Cerebellar nuclear complex (tissue), 1 donor: Measurements from ENCODE around the gene KIF18A.
"Not testable (repeated sequence)": the region's sequence is repeated elsewhere in the genome, so short reads cannot be mapped to it uniquely, and the experiment has no call there.

Source experiments
- DNase-seq, 2 experiments: peaks; one replicate each; lab custom pipeline; 2025; lab: John Stamatoyannopoulos, UW

KIF18A gene

GRCh38 chr11:28107750-28108618, at the start of gene KIF18A, which contains the start of gene METTL15:
Gene KIF18A, minus strand, starts transcription at chr11:28108156. Its CDS starts 10,209 bp downstream, at chr11:28097947.
Gene METTL15, plus strand, starts transcription at chr11:28108388. Its CDS starts 4,947 bp downstream, at chr11:28113335.
- peak; percentile 94 to 99 for DNase-seq

GRCh38 chr11:28153586-28153985, 45.6 kb upstream of the KIF18A start:
- DNase-seq: no peak

- DNase-seq: no peak
Measured at GRCh38 chr11:28152743-28153142, 44.8 kb upstream of the KIF18A start.

GRCh38 chr11:28146123-28146751, 38.3 kb upstream of the KIF18A start:
- no peak for DNase-seq

GRCh38 chr11:28144808-28145207, 36.9 kb upstream of the KIF18A start:
- no peak for DNase-seq

- DNase-seq: no peak
Measured at GRCh38 chr11:28142724-28143123, 34.8 kb upstream of the KIF18A start.

GRCh38 chr11:28140689-28141455, 32.9 kb upstream of the KIF18A start:
- DNase-seq: no peak

GRCh38 chr11:28139841-28140415, 32.0 kb upstream of the KIF18A start:
- DNase-seq: no peak

GRCh38 chr11:28137832-28138231, 29.9 kb upstream of the KIF18A start:
- no peak for DNase-seq

- DNase-seq: no peak
Measured at GRCh38 chr11:28137366-28137765, 29.4 kb upstream of the KIF18A start.

- not testable (repeated sequence) for DNase-seq
Measured at GRCh38 chr11:28136157-28136556, 28.2 kb upstream of the KIF18A start.

- no peak for DNase-seq
Measured at GRCh38 chr11:28133146-28133545, 25.2 kb upstream of the KIF18A start.

GRCh38 chr11:28132548-28132947, 24.6 kb upstream of the KIF18A start:
- DNase-seq: no peak

- DNase-seq: no peak
Measured at GRCh38 chr11:28123151-28123581, 15.2 kb upstream of the KIF18A start.

- DNase-seq: no peak
Measured at GRCh38 chr11:28117712-28118111, 9.8 kb upstream of the KIF18A start.

GRCh38 chr11:28114731-28115130, 6.8 kb upstream of the KIF18A start:
- no peak for DNase-seq

- DNase-seq: no peak
Measured at GRCh38 chr11:28114116-28114515, 6.2 kb upstream of the KIF18A start.

- no peak for DNase-seq
Measured at GRCh38 chr11:28110821-28111200, 2.9 kb upstream of the KIF18A start.

- peak in 1 of 2 experiments; percentile 40 for DNase-seq
Measured at GRCh38 chr11:28110108-28110820, 2.3 kb upstream of the KIF18A start.

- no peak for DNase-seq
Measured at GRCh38 chr11:28108958-28109357, 1.0 kb upstream of the KIF18A start.

- DNase-seq: no peak
Measured at GRCh38 chr11:28107191-28107749, 686 bp downstream of the KIF18A start.
